ENCODE measurements around the gene ALAS1. TPM values are rescaled to one million over a fixed set of nuclear protein-coding genes. Genes with fewer than 3 reads are reported as not detected.

ALAS1 gene
- total and polyA plus RNA-seq, 2 of the 13 experiments (the other 11 are each of a cell fraction or from before 2014, with no cell fraction given) = 36.0 to 43.2 TPM

DNA sequence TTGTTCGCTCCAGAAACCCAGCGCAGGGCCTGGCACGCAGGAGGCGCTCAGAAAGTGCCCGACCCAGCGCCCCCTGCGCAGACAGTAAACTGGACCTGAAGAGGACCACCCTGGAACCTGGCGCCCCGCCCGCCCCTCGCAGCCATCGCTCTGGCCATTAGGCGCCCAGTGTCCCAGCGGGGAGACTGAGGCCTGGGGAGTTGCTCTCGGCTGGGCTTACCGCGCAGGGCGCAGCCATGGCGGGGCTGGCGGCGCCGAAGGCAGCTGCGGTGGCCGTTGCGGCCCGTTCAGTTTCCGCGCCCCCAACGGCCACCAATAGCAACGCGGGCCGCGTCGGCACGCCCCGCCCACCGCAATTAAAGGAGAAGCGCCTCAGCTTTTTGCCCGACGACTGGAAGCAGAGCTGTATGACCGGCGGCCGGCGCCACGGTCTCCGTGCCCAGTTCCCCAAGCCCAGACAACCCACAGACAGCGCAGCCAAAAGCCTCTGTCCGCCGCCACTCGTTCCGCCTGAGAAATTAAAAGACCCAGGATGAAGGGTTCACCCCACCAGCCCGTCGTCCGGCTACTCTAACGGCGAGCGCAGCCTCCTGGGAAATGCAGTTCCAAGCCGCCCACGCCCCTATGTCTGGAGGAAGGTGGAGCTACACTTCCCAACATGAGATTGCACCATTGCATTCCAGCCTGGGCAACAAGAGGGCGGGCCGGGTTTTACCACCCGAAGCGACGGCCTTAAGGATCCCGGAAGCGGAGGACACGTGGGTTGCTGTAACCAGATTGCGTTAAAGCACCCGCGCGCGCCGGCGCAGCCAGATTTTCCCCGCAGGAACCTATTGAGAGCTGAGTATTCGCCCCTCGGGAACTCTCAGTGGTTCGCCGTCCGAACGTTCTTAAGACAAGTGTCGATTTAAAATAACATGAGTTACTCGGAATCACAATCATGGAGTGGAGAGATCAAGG is 43.5 kb upstream of the ALAS1 start, which contains the start of gene POC1A (continued):
- TF ChIP-seq, protein P1, sequence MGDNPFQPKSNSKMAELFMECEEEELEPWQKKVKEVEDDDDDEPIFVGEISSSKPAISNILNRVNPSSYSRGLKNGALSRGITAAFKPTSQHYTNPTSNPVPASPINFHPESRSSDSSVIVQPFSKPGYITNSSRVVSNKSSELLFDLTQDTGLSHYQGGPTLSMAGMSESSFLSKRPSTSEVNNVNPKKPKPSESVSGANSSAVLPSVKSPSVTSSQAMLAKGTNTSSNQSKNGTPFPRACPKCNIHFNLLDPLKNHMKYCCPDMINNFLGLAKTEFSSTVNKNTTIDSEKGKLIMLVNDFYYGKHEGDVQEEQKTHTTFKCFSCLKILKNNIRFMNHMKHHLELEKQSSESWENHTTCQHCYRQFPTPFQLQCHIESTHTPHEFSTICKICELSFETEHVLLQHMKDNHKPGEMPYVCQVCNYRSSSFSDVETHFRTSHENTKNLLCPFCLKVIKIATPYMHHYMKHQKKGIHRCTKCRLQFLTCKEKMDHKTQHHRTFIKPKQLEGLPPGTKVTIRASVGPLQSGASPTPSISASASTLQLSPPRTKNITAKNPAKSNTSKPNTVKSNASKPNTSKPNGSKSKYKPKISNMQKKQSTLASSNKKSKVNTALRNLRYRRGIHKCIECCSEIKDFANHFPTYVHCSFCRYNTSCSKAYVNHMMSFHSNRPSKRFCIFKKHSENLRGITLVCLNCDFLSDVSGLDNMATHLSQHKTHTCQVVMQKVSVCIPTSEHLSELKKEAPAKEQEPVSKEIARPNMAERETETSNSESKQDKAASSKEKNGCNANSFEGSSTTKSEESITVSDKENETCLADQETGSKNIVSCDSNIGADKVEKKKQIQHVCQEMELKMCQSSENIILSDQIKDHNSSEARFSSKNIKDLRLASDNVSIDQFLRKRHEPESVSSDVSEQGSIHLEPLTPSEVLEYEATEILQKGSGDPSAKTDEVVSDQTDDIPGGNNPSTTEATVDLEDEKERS (CRISPR knock-in tag; IDR thresholded peaks at IDR 0.05) = no peak
- TF ChIP-seq, protein P2, sequence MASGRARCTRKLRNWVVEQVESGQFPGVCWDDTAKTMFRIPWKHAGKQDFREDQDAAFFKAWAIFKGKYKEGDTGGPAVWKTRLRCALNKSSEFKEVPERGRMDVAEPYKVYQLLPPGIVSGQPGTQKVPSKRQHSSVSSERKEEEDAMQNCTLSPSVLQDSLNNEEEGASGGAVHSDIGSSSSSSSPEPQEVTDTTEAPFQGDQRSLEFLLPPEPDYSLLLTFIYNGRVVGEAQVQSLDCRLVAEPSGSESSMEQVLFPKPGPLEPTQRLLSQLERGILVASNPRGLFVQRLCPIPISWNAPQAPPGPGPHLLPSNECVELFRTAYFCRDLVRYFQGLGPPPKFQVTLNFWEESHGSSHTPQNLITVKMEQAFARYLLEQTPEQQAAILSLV (CRISPR knock-in tag; IDR thresholded peaks at IDR 0.05; ENCODE audit: borderline replicate concordance) = peak; percentile 42; the same call in 1 of the 2 replicates
- 0 out of 2 replicates have a peak, but pooled peaks have one; percentile 31 for TF ChIP-seq ZNF263 (CRISPR knock-in tag; IDR thresholded peaks at IDR 0.05)
- TF ChIP-seq, protein P3, sequence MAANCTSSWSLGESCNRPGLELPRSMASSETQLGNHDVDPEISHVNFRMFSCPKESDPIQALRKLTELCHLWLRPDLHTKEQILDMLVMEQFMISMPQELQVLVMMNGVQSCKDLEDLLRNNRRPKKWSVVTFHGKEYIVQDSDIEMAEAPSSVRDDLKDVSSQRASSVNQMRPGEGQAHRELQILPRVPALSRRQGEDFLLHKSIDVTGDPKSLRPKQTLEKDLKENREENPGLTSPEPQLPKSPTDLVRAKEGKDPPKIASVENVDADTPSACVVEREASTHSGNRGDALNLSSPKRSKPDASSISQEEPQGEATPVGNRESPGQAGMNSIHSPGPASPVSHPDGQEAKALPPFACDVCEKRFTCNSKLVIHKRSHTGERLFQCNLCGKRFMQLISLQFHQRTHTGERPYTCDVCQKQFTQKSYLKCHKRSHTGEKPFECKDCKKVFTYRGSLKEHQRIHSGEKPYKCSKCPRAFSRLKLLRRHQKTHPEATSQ (CRISPR knock-in tag; IDR thresholded peaks at IDR 0.05; ENCODE audit: borderline replicate concordance) = 0 out of 2 replicates have a peak, but pooled peaks have one; percentile 6
- peak; percentile 79 for TF ChIP-seq PRDM15 (CRISPR knock-in tag; IDR thresholded peaks at IDR 0.05)
- peak; percentile 59; the same call in 1 of the 2 replicates for TF ChIP-seq FOXK2 (IDR thresholded peaks at IDR 0.05)
- no peak for TF ChIP-seq U2AF2 (IDR thresholded peaks at IDR 0.05; ENCODE audit: low read depth, low read length)
- no peak for TF ChIP-seq MTF1 (CRISPR knock-in tag; IDR thresholded peaks at IDR 0.05)
- no peak for TF ChIP-seq ZNF761 (CRISPR knock-in tag; conservative IDR thresholded peaks at IDR 0.05)
- TF ChIP-seq ZNF160 (CRISPR knock-in tag; IDR thresholded peaks at IDR 0.05) = peak; percentile 44; the same call in 1 of the 2 replicates
- TF ChIP-seq ZNF792 (CRISPR knock-in tag; IDR thresholded peaks at IDR 0.05) = 0 out of 2 replicates have a peak, but pooled peaks have one; percentile 56
- 0 out of 2 replicates have a peak, but pooled peaks have one; percentile 32 for TF ChIP-seq DNMT3B (CRISPR knock-in tag; conservative IDR thresholded peaks at IDR 0.05)
- no peak for TF ChIP-seq KLF11 (CRISPR knock-in tag; IDR thresholded peaks at IDR 0.05)
- TF ChIP-seq ZNF430 (CRISPR knock-in tag; IDR thresholded peaks at IDR 0.05) = peak; percentile 61; the same call in 1 of the 2 replicates
- TF ChIP-seq ZNF18 (CRISPR knock-in tag; IDR thresholded peaks at IDR 0.05; ENCODE audit: insufficient replicate concordance) = peak; percentile 87

All from HepG2 (cell line).